SHP77 (cell line): ENCODE results near the gene GLIS2.
"Not testable (repeated sequence)": the region's sequence is repeated elsewhere in the genome, so short reads cannot be mapped to it uniquely, and the experiment has no call there.

ENCODE experiments used
- DNase-seq, 2 experiments: peaks; one replicate each; lab custom pipeline; 2025; lab: John Stamatoyannopoulos, UW

GLIS2 gene

GRCh38 chr16:4334724-4335495 lies 19.0 kb downstream of the GLIS2 start:
- no peak for DNase-seq

GRCh38 chr16:4336701-4337539 lies 21.1 kb downstream of the GLIS2 start:
- DNase-seq, result no peak

GRCh38 chr16:4337540-4338088 lies 21.7 kb downstream of the GLIS2 start:
- no peak for DNase-seq

GRCh38 chr16:4338125-4338582 lies 22.3 kb downstream of the GLIS2 start:
- no peak for DNase-seq

GRCh38 chr16:4338712-4339299 lies 22.9 kb downstream of the GLIS2 start:
- no peak for DNase-seq

GRCh38 chr16:4339455-4339854 lies 23.6 kb downstream of the GLIS2 start:
- DNase-seq, result no peak

- peak in 1 of 2 experiments; percentile 43 for DNase-seq
Observed at GRCh38 chr16:4339909-4340308, 24.0 kb downstream of the GLIS2 start.

GRCh38 chr16:4340443-4340842 lies 24.6 kb downstream of the GLIS2 start:
- DNase-seq, result no peak

- no peak for DNase-seq
Observed at GRCh38 chr16:4341250-4341649, 25.4 kb downstream of the GLIS2 start.

GRCh38 chr16:4342866-4343744 lies 27.2 kb downstream of the GLIS2 start:
- DNase-seq, result no peak

- not testable (repeated sequence) for DNase-seq
Observed at GRCh38 chr16:4344300-4344982, 28.6 kb downstream of the GLIS2 start.

GRCh38 chr16:4344983-4345835 lies 29.3 kb downstream of the GLIS2 start:
- peak; percentile 46 to 69 for DNase-seq

GRCh38 chr16:4345836-4346781 lies 30.2 kb downstream of the GLIS2 start:
- DNase-seq, result peak; percentile 42 to 43

- DNase-seq, result no peak
Observed at GRCh38 chr16:4347010-4347409, 31.1 kb downstream of the GLIS2 start.

GRCh38 chr16:4347765-4348509 lies 32.1 kb downstream of the GLIS2 start:
- DNase-seq, result no peak

- DNase-seq, result no peak
Observed at GRCh38 chr16:4349332-4349731, 33.5 kb downstream of the GLIS2 start.

- no peak for DNase-seq
Observed at GRCh38 chr16:4350365-4350786, 34.5 kb downstream of the GLIS2 start.
